Measurements from ENCODE around the gene PTPN13.

GRCh38 chr4:86565651-86566050, 28.5 kb upstream of the PTPN13 start:
- TF ChIP-seq POLR2A (IDR thresholded peaks at IDR 0.05; ENCODE audit: low read depth) (no peak), CTCF (IDR thresholded peaks at IDR 0.05) (no peak), POLR2AphosphoS5 (IDR thresholded peaks at IDR 0.05) (no peak)

Data from esophagus muscularis mucosa (tissue), 3 donors.